ENCODE data around the gene FARS2.

GRCh38 chr6:5605937-5606336 lies 344.6 kb downstream of the FARS2 start:
- no peak for TF ChIP-seq CTCF (IDR thresholded peaks at IDR 0.05)
- TF ChIP-seq USF2 (IDR thresholded peaks at IDR 0.05; ENCODE audit: borderline replicate concordance, low read depth, low read length), result no peak
- no peak for TF ChIP-seq POLR2AphosphoS5 (IDR thresholded peaks at IDR 0.05; ENCODE audit: low read depth, low read length)
- TF ChIP-seq TEAD4 (IDR thresholded peaks at IDR 0.05; ENCODE audit: borderline replicate concordance, insufficient read depth), result no peak
- no peak for TF ChIP-seq MAX (IDR thresholded peaks at IDR 0.05; ENCODE audit: low read depth)
- TF ChIP-seq NRF1 (IDR thresholded peaks at IDR 0.05; ENCODE audit: low read depth, low read length), result no peak
- no peak for TF ChIP-seq FOXM1 (IDR thresholded peaks at IDR 0.05; ENCODE audit: low read depth)
- no peak for TF ChIP-seq SMC3 (IDR thresholded peaks at IDR 0.05; ENCODE audit: low read depth, low read length)
- TF ChIP-seq MXI1 (IDR thresholded peaks at IDR 0.05; ENCODE audit: low read depth, low read length), result no peak
- no peak for TF ChIP-seq RCOR1 (IDR thresholded peaks at IDR 0.05; ENCODE audit: low read length)
